Activated T-cell treated with anti-CD3 and anti-CD28 coated beads, Interleukin-2, amount 50 U/mL, for 72 hours (primary cell): ENCODE measurements around the gene SLC13A1. TPM values are rescaled to one million over a fixed set of nuclear protein-coding genes. Genes with fewer than 3 reads are reported as not detected.

Experiments
- ATAC-seq, 2 donors: fragments of 150-1000 bp; cut with Tn5 transposase; replicated peaks in 1 of 2; 2 replicates each; pipeline ENCODE4 v1.10.0; 2021; ENCODE audit warnings: moderate library complexity in 2 of 2, mild to moderate bottlenecking in 1 of 2
- DNase-seq, 2 donors: peaks; one replicate each; pipeline ENCODE4 v3.0.0; 2021 to 2022; ENCODE audit warnings: mixed read lengths in 1 of 2
- H3K27ac Mint-ChIP-seq: one replicate; pipeline ENCODE4 v1.8.0; 2022; ENCODE audit warnings: mild to moderate bottlenecking, moderate library complexity, mixed read lengths
- H3K27me3 Mint-ChIP-seq: one replicate; pipeline ENCODE4 v1.8.0; 2022; ENCODE audit warnings: low read depth, mixed read lengths
- H3K36me3 Mint-ChIP-seq, 2 donors: one replicate each; pipeline ENCODE4 v1.8.0; 2022; ENCODE audit warnings: mixed read lengths in 2 of 2, mild to moderate bottlenecking in 1 of 2; ENCODE audit not compliant: insufficient read depth in 2 of 2
- H3K4me1 Mint-ChIP-seq: one replicate; pipeline ENCODE4 v1.8.0; 2022; ENCODE audit warnings: low read depth, mixed read lengths
- H3K4me3 Mint-ChIP-seq, 2 donors: one replicate each; pipeline ENCODE4 v1.8.0; 2022; ENCODE audit warnings: mild to moderate bottlenecking in 2 of 2, mixed read lengths in 2 of 2, moderate library complexity in 2 of 2
- H3K9me3 Mint-ChIP-seq, 2 donors: one replicate each; pipeline ENCODE4 v1.8.0; 2022; ENCODE audit warnings: mixed read lengths in 2 of 2
- total RNA-seq, 2 donors: library from RNA; stranded (reverse); gene quantifications; one replicate each; pipeline ENCODE4 v1.2.3, GENCODE V29; 2022

Gene SLC13A1
- total RNA-seq, 2 donors from 2014 or later, result not detected

- ATAC-seq (no peak), DNase-seq (no peak)
- Mint-ChIP-seq H3K4me1 (no peaks in the 10 kb centered on the region), H3K4me3 (no peak overlapping the region), H3K27me3 (no peaks in the 10 kb centered on the region), H3K36me3 (no peaks in the 10 kb centered on the region), H3K9me3 (peaks cover 3 to 4% of the 10 kb centered on the region in 2 donors), H3K27ac (no peak overlapping the region)
Measured at GRCh38 chr7:123131961-123132360, 67.8 kb downstream of the SLC13A1 start.

DNA sequence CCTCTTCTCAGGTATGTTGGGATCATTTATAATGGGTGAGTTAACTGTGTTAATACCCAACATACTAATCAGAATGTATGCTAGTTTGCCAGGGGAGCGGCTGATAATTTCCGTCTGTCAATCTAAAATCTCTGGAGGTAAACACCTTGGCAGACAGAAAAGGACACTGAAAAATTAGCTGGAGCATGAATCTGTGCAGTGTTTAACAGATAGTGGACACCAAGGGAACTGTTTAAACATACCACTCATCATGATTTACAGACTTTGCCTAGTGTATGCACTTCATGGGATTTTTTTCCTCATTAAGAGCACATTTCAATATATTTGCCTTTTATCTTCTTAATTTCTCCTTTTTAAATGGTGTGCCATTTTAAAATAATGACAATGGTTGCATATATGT, 68.2 kb downstream of the SLC13A1 start:
- no peaks in the 10 kb centered on the region for H3K27me3 Mint-ChIP-seq
- DNase-seq (no peak), ATAC-seq (no peak)
- H3K36me3 Mint-ChIP-seq, result no peaks in the 10 kb centered on the region
- H3K9me3 Mint-ChIP-seq, result peaks cover 1 to 4% of the 10 kb centered on the region in 2 donors
- H3K4me3 Mint-ChIP-seq, result no peak overlapping the region
- no peak overlapping the region for H3K27ac Mint-ChIP-seq
- H3K4me1 Mint-ChIP-seq, result no peaks in the 10 kb centered on the region

DNA sequence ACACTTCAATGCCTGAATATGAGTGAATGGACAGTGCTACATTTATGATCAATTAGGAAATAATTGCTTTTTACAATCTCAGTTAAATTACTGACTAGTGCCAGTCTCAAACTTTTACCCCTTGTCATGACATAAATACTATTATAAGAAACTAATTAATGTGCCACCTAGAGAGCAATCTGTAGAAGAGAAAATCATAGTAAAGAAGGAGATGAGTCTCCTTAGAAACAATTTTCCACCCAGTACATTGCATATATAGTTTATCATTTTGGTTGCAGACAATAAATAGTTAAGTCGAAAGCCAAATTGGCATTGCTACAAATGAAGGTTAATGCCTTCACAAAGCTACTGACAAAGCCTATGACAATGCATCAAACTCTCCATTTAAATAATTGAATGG, 68.6 kb downstream of the SLC13A1 start:
- DNase-seq (no peak), ATAC-seq (no peak)
- no peaks in the 10 kb centered on the region for H3K27me3 Mint-ChIP-seq
- peaks cover 0 to 4% of the 10 kb centered on the region in 2 donors for H3K9me3 Mint-ChIP-seq
- no peak overlapping the region for H3K27ac Mint-ChIP-seq
- H3K4me1 Mint-ChIP-seq, result no peaks in the 10 kb centered on the region
- H3K36me3 Mint-ChIP-seq, result no peaks in the 10 kb centered on the region
- no peak overlapping the region for H3K4me3 Mint-ChIP-seq

DNA sequence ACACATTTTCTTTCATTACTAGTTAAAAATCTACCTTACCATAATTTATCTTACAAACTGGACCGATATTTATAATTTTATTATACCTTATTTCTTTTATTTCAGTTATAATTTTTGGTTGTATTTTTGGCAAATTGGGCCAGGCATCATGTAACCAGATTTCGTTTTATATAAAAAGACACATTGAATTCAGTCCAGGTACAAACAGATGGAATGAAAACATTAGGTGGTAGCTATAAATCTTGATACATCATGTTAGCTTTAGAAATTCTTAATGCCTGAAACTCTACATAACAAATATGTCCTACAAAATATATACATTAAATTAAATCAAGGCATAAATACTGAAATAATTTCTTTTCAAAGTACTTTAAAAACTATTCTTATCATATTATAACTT, 73.1 kb downstream of the SLC13A1 start:
- Mint-ChIP-seq H3K9me3 (peaks cover 0 to 4% of the 10 kb centered on the region in 2 donors), H3K27me3 (no peaks in the 10 kb centered on the region), H3K36me3 (peaks cover 0 to 1% of the 10 kb centered on the region in 2 donors), H3K27ac (no peak overlapping the region), H3K4me1 (no peaks in the 10 kb centered on the region), H3K4me3 (no peak overlapping the region)
- ATAC-seq, result no peak
- DNase-seq, result no peak

- ATAC-seq, result no peak
- H3K9me3 Mint-ChIP-seq, result peaks cover 0 to 4% of the 10 kb centered on the region in 2 donors
Measured at GRCh38 chr7:123126171-123126570, 73.6 kb downstream of the SLC13A1 start.

GRCh38 chr7:123125231-123125630, 74.5 kb downstream of the SLC13A1 start:
- Mint-ChIP-seq H3K4me1 (no peaks in the 10 kb centered on the region), H3K27me3 (no peaks in the 10 kb centered on the region), H3K36me3 (peaks cover 0 to 1% of the 10 kb centered on the region in 2 donors)

More at GRCh38 chr7:123126171-123126570, 73.6 kb downstream of the SLC13A1 start:
- no peak for DNase-seq
- no peak overlapping the region for H3K27ac Mint-ChIP-seq
- H3K4me3 Mint-ChIP-seq, result no peak overlapping the region
- H3K27me3 Mint-ChIP-seq, result no peaks in the 10 kb centered on the region
- no peaks in the 10 kb centered on the region for H3K4me1 Mint-ChIP-seq
- peaks cover 0 to 1% of the 10 kb centered on the region in 2 donors for H3K36me3 Mint-ChIP-seq

GRCh38 chr7:123122916-123123315, 76.9 kb downstream of the SLC13A1 start:
- H3K4me1 Mint-ChIP-seq, result no peaks in the 10 kb centered on the region
- H3K27me3 Mint-ChIP-seq, result no peaks in the 10 kb centered on the region
- peaks cover 2 to 5% of the 10 kb centered on the region in 2 donors for H3K9me3 Mint-ChIP-seq
- ATAC-seq, result no peak
- DNase-seq, result no peak
- H3K4me3 Mint-ChIP-seq, result no peak overlapping the region
- H3K27ac Mint-ChIP-seq, result no peak overlapping the region
- peaks cover 0 to 1% of the 10 kb centered on the region in 2 donors for H3K36me3 Mint-ChIP-seq

More at GRCh38 chr7:123125231-123125630, 74.5 kb downstream of the SLC13A1 start:
- DNase-seq (no peak), ATAC-seq (no peak)
- peaks cover 1 to 4% of the 10 kb centered on the region in 2 donors for H3K9me3 Mint-ChIP-seq
- H3K4me3 Mint-ChIP-seq, result no peak overlapping the region
- H3K27ac Mint-ChIP-seq, result no peak overlapping the region

DNA sequence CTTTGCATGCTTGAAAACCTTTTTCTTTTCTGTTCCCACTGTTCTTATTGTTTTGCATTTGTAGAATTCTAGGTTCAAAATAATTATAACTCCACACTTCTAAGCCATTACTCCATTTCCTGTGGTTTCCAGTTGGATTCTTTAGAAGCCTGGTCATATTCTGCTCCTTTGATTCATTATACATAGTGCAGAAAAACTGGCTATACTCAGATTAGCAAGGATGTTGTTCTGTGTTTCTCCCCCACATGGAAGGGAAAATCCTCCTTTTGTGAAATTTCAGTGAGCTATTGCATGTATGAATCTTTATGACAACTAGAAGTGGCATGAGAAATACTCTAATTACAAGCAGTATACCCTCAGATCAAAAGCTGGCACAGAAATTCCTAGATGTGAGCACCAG, 79.5 kb downstream of the SLC13A1 start:
- Mint-ChIP-seq H3K4me3 (no peak overlapping the region), H3K9me3 (peaks cover 5 to 8% of the 10 kb centered on the region in 2 donors), H3K27ac (no peak overlapping the region), H3K36me3 (no peaks in the 10 kb centered on the region), H3K27me3 (no peaks in the 10 kb centered on the region), H3K4me1 (no peaks in the 10 kb centered on the region)
- ATAC-seq, result no peak
- no peak for DNase-seq

DNA sequence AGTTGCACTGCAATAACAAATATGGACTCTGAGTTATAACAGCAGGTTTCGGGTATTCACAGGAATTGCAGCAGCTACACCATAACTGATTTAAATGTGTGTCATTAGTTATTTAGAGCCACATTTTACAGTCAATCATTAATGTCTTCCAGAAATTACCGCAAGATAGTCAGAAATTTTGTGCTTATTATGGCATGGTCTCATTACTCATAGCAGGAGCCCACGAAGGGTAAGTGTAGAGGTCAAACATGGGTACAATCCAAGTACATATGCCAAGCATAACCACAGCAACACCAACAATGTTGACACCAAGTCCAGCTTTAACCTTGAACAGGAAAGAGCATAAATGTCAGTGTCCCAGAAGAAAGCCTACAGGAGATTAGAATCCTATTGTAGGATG, 84.4 kb downstream of the SLC13A1 start:
- no peak overlapping the region for H3K4me3 Mint-ChIP-seq

DNA sequence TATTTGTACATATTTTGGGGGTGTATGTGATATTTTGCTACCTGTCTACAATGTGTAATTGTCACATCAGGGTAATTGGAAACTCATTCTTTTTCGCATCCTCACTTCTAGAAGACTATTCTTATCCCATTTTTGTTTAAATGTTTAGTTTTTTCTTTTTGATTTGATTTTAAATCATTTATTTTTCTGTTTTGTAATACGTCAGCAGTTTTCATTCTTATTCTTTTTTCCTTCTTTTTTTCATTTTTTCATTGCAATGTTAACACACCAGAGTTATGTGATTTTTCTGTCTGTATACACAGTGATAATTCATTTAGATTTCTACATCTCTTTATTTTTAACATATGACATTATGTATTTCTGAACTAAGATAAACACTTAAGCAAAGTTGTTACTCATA, 85.5 kb downstream of the SLC13A1 start:
- no peaks in the 10 kb centered on the region for H3K27me3 Mint-ChIP-seq
- ATAC-seq, result no peak
- DNase-seq, result no peak
- no peaks in the 10 kb centered on the region for H3K4me1 Mint-ChIP-seq
- no peak overlapping the region for H3K4me3 Mint-ChIP-seq
- H3K27ac Mint-ChIP-seq, result no peak overlapping the region
- H3K36me3 Mint-ChIP-seq, result no peaks in the 10 kb centered on the region
- peaks cover 6 to 14% of the 10 kb centered on the region in 2 donors for H3K9me3 Mint-ChIP-seq

More for the DNA sequence above, 84.4 kb downstream of the SLC13A1 start:
- DNase-seq (no peak), ATAC-seq (no peak)
- Mint-ChIP-seq H3K36me3 (no peaks in the 10 kb centered on the region), H3K27ac (no peak overlapping the region), H3K27me3 (no peaks in the 10 kb centered on the region), H3K4me1 (no peaks in the 10 kb centered on the region), H3K9me3 (peaks cover 9 to 13% of the 10 kb centered on the region in 2 donors)

GRCh38 chr7:123112833-123113232, 86.9 kb downstream of the SLC13A1 start:
- H3K4me1 Mint-ChIP-seq, result no peaks in the 10 kb centered on the region
- no peak overlapping the region for H3K27ac Mint-ChIP-seq
- H3K4me3 Mint-ChIP-seq, result no peak overlapping the region
- ATAC-seq (no peak), DNase-seq (no peak)
- H3K9me3 Mint-ChIP-seq, result peaks cover 10 to 16% of the 10 kb centered on the region in 2 donors
- H3K27me3 Mint-ChIP-seq, result no peaks in the 10 kb centered on the region
- no peaks in the 10 kb centered on the region for H3K36me3 Mint-ChIP-seq

DNA sequence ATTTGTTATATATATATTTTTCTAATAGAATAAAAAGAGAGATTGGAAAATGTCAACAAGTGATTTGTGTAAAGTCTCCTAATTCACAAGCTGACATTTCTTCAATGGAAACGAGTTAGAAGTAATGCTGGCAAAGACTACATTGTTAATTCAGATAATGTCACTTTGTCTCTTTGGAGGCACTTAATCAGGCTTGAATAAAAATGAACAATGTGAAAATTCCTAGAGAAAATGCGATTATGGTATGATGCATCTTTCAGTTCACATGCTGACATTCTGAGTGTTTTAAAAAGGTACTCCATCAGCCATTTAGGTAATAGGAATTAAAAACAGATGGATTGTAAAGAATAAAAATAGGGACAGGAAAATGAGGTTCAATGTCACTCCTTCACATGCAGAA, 100.1 kb downstream of the SLC13A1 start:
- DNase-seq (no peak), ATAC-seq (no peak)
- no peaks in the 10 kb centered on the region for H3K27me3 Mint-ChIP-seq
- H3K4me1 Mint-ChIP-seq, result no peaks in the 10 kb centered on the region
- H3K9me3 Mint-ChIP-seq, result peaks cover 0 to 2% of the 10 kb centered on the region in 2 donors
- H3K4me3 Mint-ChIP-seq, result no peak overlapping the region
- H3K36me3 Mint-ChIP-seq, result no peaks in the 10 kb centered on the region
- no peak overlapping the region for H3K27ac Mint-ChIP-seq

- Mint-ChIP-seq H3K9me3 (peaks cover 0 to 2% of the 10 kb centered on the region in 2 donors), H3K36me3 (no peaks in the 10 kb centered on the region), H3K27me3 (no peaks in the 10 kb centered on the region), H3K27ac (no peak overlapping the region), H3K4me1 (no peaks in the 10 kb centered on the region), H3K4me3 (no peak overlapping the region)
- ATAC-seq (no peak), DNase-seq (no peak)
Measured at GRCh38 chr7:123096976-123097375, 102.8 kb downstream of the SLC13A1 start.

DNA sequence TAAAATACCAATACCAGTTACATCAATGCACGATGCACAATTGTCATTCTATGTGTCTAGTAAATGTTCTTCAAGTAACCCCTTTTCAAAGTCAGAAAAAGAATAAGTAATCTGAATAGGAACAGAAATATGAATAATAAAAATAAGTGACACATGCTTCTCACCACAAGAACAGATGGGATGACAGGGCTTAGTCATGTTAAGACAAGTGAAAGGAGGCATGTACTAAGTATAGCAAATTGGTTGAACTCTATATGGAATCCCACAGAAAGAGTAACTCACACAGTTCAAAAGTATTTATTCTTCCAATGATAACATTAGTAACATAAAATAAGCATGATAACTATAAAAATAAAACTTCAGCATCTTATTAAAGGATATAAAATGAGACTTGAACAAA, 103.3 kb downstream of the SLC13A1 start:
- no peak overlapping the region for H3K4me3 Mint-ChIP-seq
- no peaks in the 10 kb centered on the region for H3K4me1 Mint-ChIP-seq
- peaks cover 0 to 2% of the 10 kb centered on the region in 2 donors for H3K9me3 Mint-ChIP-seq

More for the DNA sequence above, 103.3 kb downstream of the SLC13A1 start:
- H3K27ac Mint-ChIP-seq, result no peak overlapping the region
- DNase-seq (no peak), ATAC-seq (no peak)
- no peaks in the 10 kb centered on the region for H3K36me3 Mint-ChIP-seq
- H3K27me3 Mint-ChIP-seq, result no peaks in the 10 kb centered on the region
